HepG2 (cell line): ENCODE data around the gene KCNN2.

ENCODE experiments used
- IRF2 ChIP-seq: IDR thresholded peaks from 2 replicates; pipeline ENCODE4 v1.6.1; 2018; ENCODE audit warnings: missing genetic modification reagents, missing compliant biosample characterization
- JUNB ChIP-seq: sonication (generic); formaldehyde crosslinking; IDR thresholded peaks from 2 replicates; pipeline ENCODE4 v1.8.0; 2022; ENCODE audit warnings: missing genetic modification reagents, mild to moderate bottlenecking, borderline replicate concordance
- NFE2L2 ChIP-seq: fragments of 150-350 bp; IDR thresholded peaks from 2 replicates; pipeline ENCODE4 v1.6.1; 2014; ENCODE audit warnings: low read length
- NR2F2 ChIP-seq: IDR thresholded peaks from 2 replicates; pipeline ENCODE4 v1.6.1; 2012; ENCODE audit warnings: low read depth, inconsistent platforms, borderline replicate concordance
- PAWR ChIP-seq: sonication (generic); formaldehyde crosslinking; IDR thresholded peaks from 2 replicates; pipeline ENCODE4 v1.4.0; 2020; ENCODE audit warnings: missing genetic modification reagents, mild to moderate bottlenecking, borderline replicate concordance
- SETDB1 ChIP-seq: sonication (generic); formaldehyde crosslinking; IDR thresholded peaks from 2 replicates; pipeline ENCODE4 v1.5.1; 2020; ENCODE audit warnings: missing genetic modification reagents, mild to moderate bottlenecking, borderline replicate concordance
- TCF12 ChIP-seq, 2 experiments: fragments of 450-650 bp in 1 of 2; sonication (generic) in 1 of 2; formaldehyde crosslinking in 1 of 2; IDR thresholded peaks; 2 replicates each; pipeline versions ENCODE4 v1.6.1 to v1.8.0; 2017 to 2022; ENCODE audit warnings: antibody characterized with exemption in 1 of 2, mild to moderate bottlenecking in 1 of 2, missing genetic modification reagents in 1 of 2, moderate library complexity in 1 of 2
- UBTF ChIP-seq: sonication (generic); formaldehyde crosslinking; IDR thresholded peaks from 2 replicates; pipeline ENCODE4 v1.4.0; 2020; ENCODE audit warnings: mild to moderate bottlenecking, missing genetic modification reagents
- ZHX1 ChIP-seq: sonication (generic); formaldehyde crosslinking; IDR thresholded peaks from 2 replicates; pipeline ENCODE4 v1.8.1; 2022; ENCODE audit warnings: low read depth, mild to moderate bottlenecking, missing genetic modification reagents
- ZNF558 ChIP-seq: sonication (generic); formaldehyde crosslinking; IDR thresholded peaks from 2 replicates; pipeline ENCODE4 v1.9.0; 2022; ENCODE audit warnings: mild to moderate bottlenecking, missing genetic modification reagents, borderline replicate concordance
- TF ChIP-seq, protein P1 (sequence below): sonication (generic); formaldehyde crosslinking; IDR thresholded peaks from 2 replicates; pipeline ENCODE4 v1.4.0; 2020; ENCODE audit warnings: missing genetic modification reagents

DNA sequence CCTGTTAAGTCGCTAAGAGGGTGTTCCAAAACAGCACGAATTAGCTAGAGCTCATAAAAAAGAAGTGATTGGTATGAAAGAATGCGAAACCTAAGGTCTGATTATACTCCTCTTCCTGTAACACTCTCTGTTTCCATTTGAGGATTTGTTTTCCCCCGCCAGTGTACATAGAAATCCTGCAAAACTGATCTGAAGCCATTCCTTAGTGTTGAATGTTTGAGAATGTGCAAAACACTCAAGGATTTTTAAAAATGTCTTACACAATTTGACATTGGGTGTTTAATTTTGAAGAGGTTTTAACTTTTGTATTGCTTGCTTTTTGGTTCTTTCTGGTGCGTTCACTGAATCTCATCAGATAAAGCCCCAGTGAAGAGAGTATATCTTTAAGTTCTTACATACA is 105.3 kb downstream of the KCNN2 start:
- TF ChIP-seq, protein P1, sequence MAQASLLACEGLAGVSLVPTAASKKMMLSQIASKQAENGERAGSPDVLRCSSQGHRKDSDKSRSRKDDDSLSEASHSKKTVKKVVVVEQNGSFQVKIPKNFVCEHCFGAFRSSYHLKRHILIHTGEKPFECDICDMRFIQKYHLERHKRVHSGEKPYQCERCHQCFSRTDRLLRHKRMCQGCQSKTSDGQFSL (CRISPR knock-in tag), result no peak
- TF ChIP-seq NFE2L2 (no peak), ZHX1 (no peak), IRF2 (no peak), SETDB1 (CRISPR knock-in tag) (no peak), PAWR (CRISPR knock-in tag) (no peak), ZNF558 (CRISPR knock-in tag) (no peak), TCF12 (IDR thresholded peaks at IDR 0.05) (no peak), TCF12 (CRISPR knock-in tag; IDR thresholded peaks at IDR 0.05) (no peak), JUNB (CRISPR knock-in tag) (no peak), UBTF (CRISPR knock-in tag) (no peak), NR2F2 (no peak)
